GM12891 (cell line): ENCODE data around the gene CAMK2G.

Experiments
- DNase-seq: peaks from one replicate; pipeline ENCODE4 v3.0.0; 2011; ENCODE audit warnings: low spot score; ENCODE audit not compliant: insufficient read length
- FAIRE-seq: peaks from 2 replicates; lab custom pipeline; 2011; peaks lifted over from hg19 to GRCh38; lab: Jason Lieb, UNC
- PAX5 ChIP-seq: IDR thresholded peaks from 2 replicates; pipeline ENCODE4 v1.6.1; 2011; ENCODE audit warnings: low read length, moderate library complexity, mild to moderate bottlenecking; ENCODE audit not compliant: insufficient read depth, severe bottlenecking
- POLR2A ChIP-seq: IDR thresholded peaks from 2 replicates; pipeline ENCODE4 v1.6.1; 2011; ENCODE audit warnings: low read depth, low read length, control low read depth
- POLR2AphosphoS5 ChIP-seq: IDR thresholded peaks from 2 replicates; pipeline ENCODE4 v1.6.1; 2011; ENCODE audit warnings: low read depth, low read length, control low read depth
- POU2F2 ChIP-seq: IDR thresholded peaks from 2 replicates; pipeline ENCODE4 v1.6.1; 2011; ENCODE audit warnings: low read depth, mild to moderate bottlenecking, control low read depth, low read length, moderate library complexity
- SPI1 ChIP-seq: IDR thresholded peaks from 2 replicates; pipeline ENCODE4 v1.6.1; 2011; ENCODE audit warnings: low read depth, low read length, control low read depth
- TAF1 ChIP-seq: IDR thresholded peaks from 2 replicates; pipeline ENCODE4 v1.6.1; 2011; ENCODE audit warnings: low read depth, low read length, control low read depth

Gene CAMK2G

GRCh38 chr10:73828161-73828560 lies 46.2 kb downstream of the CAMK2G start:
- TF ChIP-seq POU2F2 (no peak), TAF1 (no peak), POLR2AphosphoS5 (no peak), SPI1 (no peak), POLR2A (no peak), PAX5 (no peak)
- DNase-seq (no peak), FAIRE-seq (no peak)

GRCh38 chr10:73827346-73828089 lies 46.8 kb downstream of the CAMK2G start:
- FAIRE-seq (no peak), DNase-seq (no peak)
- TF ChIP-seq POLR2A, result no peak

DNA sequence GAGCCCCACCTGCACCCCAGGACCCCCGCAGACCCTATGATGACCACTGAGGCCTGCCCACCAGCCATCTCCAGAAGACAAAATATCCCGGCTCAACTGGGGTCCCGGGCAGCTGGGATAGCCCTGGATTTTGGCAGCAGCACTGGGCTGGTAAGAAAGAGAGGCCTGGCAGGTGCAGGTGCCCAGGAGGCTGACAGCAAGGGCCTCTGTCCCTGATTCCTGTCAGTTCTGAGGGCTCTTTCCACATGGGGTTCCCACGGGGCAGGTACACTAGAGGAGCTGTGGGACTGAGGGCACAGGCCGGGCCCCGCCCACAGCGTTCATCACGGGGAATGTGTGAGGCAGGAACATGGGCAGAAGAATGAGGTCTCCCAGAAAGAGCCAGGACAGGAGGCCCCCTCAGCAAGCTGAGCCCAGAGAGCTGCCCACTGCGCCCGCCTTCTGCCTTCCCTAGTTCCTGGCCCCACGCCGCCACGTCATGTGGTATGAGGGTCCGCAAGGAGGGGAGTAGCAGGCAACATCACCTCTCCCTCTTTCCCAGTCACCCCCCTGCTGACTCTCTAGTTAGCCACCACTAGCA lies 50.1 kb downstream of the CAMK2G start:
- DNase-seq (no peak), FAIRE-seq (no peak)
- TF ChIP-seq POLR2AphosphoS5 (no peak), SPI1 (no peak), PAX5 (no peak), TAF1 (no peak), POLR2A (no peak), POU2F2 (no peak)

GRCh38 chr10:73823391-73823790 lies 51.0 kb downstream of the CAMK2G start:
- FAIRE-seq (no peak), DNase-seq (no peak)
- TF ChIP-seq TAF1 (no peak), POLR2AphosphoS5 (no peak), POU2F2 (no peak), PAX5 (no peak), SPI1 (no peak), POLR2A (no peak)

DNA sequence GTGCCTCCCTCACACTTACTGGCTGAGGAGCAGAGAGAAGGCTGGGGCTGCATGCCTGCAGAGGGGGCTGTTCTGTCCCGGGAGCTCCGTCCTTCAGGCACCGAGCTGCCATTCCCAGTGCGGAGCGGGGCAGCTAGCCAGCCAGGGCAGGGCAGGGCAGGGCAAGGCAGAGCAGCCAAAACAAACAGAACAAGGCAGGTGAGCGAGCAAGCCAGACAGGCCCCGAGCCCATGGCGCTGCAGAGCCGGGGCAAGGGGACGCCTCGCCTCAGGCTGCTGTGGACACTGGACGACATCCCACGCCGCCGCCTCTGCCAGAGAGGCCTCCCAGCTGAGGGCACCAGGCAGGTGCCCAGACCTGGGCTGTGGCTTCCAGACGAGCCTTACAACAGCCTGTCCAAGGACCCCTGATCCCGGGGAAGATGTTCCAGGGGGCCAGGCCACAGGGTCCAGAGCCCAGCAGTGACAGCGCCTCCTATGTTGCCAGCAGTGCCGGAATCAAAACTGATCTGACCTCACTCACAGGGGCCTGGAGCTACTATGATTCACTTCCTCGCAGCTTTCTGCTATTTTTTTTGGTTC lies 54.8 kb downstream of the CAMK2G start:
- no peak for TF ChIP-seq POLR2AphosphoS5
- TF ChIP-seq PAX5, result no peak
- TF ChIP-seq SPI1, result no peak
- no peak for TF ChIP-seq POU2F2
- no peak for TF ChIP-seq TAF1
- no peak for FAIRE-seq
- DNase-seq, result no peak

GRCh38 chr10:73819081-73819480 lies 55.3 kb downstream of the CAMK2G start:
- FAIRE-seq, result no peak
- no peak for DNase-seq
- TF ChIP-seq POLR2AphosphoS5, result no peak
- no peak for TF ChIP-seq SPI1
- no peak for TF ChIP-seq PAX5
- no peak for TF ChIP-seq TAF1
- no peak for TF ChIP-seq POU2F2
- TF ChIP-seq POLR2A, result no peak

DNA sequence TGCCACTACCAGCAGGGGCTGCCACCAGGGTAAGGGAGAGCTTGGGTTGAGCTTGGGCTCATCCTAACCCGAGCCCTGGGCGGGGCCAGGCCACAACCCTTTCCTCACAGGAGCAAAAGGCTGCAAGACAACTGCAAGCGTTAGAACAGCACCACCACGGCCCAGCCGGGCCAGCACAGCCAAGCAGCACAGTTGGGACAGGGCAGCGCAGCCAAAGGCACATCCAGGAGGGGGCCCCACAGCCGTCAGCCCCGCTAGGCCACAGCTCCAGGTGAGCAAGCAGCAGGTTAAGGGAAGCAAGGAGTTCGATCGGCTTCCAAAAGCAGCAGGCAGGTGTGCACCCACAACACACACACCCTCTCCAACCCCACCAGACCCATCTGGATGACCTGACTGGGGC lies 56.0 kb downstream of the CAMK2G start:
- FAIRE-seq, result no peak
- DNase-seq, result no peak
- TF ChIP-seq POU2F2 (no peak), PAX5 (no peak), SPI1 (no peak), POLR2A (no peak), POLR2AphosphoS5 (no peak), TAF1 (no peak)

- FAIRE-seq (no peak), DNase-seq (no peak)
- TF ChIP-seq SPI1 (no peak), POLR2AphosphoS5 (no peak), POU2F2 (no peak), POLR2A (no peak), PAX5 (no peak), TAF1 (no peak)
Observed at GRCh38 chr10:73817826-73818225, 56.5 kb downstream of the CAMK2G start.

DNA sequence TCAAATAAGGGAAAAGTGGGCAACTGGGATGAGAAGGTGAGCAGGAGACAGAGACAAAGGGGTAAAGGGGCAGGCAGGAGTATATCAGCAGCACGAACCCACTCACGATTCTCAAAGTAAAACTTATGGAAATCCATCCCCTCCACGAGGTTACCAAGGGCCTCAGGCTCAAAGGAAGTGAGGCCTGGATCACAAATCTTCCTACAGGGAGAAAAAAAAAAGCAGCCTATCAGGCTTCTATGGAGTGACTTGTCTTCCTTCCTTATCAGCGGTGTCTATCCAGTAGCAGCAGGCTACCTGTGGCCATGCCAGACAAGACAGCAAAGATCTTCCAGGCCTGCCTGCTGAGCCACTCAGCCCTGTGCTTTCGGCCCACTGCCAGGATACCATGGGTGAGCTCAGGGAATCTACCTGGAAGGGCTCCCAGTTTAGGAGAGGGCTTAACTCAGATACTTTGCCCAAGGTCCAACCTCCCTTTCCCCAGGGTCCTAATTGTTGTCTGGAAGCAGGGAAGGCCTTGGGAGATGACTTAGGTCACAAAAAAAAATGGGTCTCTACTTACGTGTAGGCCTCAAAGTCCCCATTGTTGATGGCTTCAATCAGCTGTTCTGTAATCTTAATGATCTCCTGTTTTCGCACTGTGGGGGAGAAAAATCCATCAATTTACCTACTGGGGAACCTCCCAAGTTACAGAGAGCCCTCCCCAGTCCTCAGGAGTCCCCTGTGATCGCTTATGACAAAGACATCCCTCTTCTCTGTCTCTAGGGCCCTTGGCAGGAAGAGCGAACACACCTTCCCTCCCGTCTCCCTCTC lies 57.2 kb downstream of the CAMK2G start:
- DNase-seq (no peak), FAIRE-seq (no peak)
- TF ChIP-seq TAF1, result no peak

GRCh38 chr10:73815719-73816030 lies 58.7 kb downstream of the CAMK2G start:
- FAIRE-seq (no peak), DNase-seq (no peak)
- TF ChIP-seq TAF1 (no peak), PAX5 (no peak), POLR2AphosphoS5 (no peak)
